Stimulated activated CD4-positive, alpha-beta T cell treated with anti-CD3 and anti-CD28 coated beads, Interleukin-2, amount 100 ng/mL, for 48 hours (primary cell): ENCODE data around the gene CDC34.

Source experiments
- DNase-seq, 2 donors: peaks; one replicate each; pipeline ENCODE4 v3.0.0-alpha.2; 2020

The CDC34 gene

GRCh38 chr19:589693-590395 lies 58.3 kb downstream of the CDC34 start, which contains the start of gene HCN2:
Gene HCN2, plus strand, starts transcription at chr19:589881. Its CDS starts 65 bp downstream, at chr19:589946.
- no peak for DNase-seq

GRCh38 chr19:590396-590745 lies 58.8 kb downstream of the CDC34 start:
- no peak for DNase-seq

DNA sequence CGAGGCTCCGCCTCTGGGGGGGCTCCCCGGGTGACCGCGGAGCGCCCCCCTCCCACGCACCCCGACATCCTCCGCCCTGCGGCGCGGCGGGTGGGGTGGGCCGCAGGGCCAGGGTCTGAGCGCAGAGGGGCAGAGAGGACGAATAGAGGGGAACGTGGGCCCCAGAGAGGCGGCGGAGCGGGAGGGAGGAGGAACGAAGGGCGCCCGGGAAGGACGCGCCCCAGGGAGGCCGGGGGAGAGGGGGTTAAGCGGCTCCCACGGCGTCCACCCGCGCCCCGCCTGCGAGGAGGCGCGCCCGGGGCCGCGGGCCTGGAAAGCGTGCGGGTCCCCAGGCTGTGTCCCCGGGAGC lies 59.2 kb downstream of the CDC34 start:
- DNase-seq, result no peak

DNA sequence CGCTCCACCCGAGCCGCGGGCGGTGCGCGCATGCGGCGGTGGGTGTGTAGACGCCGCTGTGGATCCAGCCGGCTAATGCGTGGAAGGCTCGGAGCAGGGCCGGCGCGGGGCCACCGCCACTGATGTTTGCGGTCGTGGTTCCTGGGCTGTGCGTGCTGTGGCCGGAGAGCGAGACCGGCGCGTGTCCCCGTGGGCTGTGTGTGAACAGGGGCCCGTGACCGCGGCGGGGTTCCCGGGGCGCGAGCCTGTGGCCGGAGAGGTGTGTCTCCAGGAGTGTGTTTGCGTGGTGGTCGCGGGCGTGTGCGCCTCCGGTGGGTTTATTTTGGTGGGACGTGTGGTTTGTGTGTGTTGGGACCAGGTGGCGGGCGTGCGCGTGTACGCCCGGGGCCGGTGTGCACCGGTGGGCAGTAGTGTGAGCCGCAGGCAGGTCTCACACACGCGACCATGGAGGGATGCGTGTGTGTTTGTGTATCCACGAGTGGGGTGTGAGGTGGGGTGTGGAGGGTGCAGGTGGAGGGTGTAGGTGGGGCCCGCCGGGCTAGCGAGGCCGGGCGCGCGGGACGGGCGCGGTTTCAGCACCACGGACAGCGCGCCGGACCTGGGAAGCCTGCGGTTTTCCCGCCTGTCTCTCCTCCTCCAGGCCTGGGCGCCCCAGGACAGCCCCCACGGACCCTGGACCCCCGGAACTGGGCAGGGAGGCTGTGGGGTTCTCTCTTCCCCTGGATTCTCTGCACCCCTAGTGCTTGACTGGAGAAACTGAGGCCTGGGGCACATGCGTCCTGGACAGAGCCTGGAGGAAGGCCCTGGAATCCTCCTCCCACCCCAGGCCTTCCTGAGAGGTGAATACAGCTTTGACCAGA lies 59.8 kb downstream of the CDC34 start:
- no peak for DNase-seq
